Right cardiac atrium (tissue), 5 donors: Measurements from ENCODE around the gene THSD4. TPM values are rescaled to one million over a fixed set of nuclear protein-coding genes. Genes with fewer than 3 reads are reported as not detected.
A peak's percentile ranks its signal among the peaks of the same experiment; 100 is the strongest.
"Not testable (repeated sequence)": the region's sequence is repeated elsewhere in the genome, so short reads cannot be mapped to it uniquely, and the experiment has no call there.

Experiments used
- ATAC-seq, 2 donors: fragments of 200-7000 bp; cut with Tn5 transposase; one replicate each; pipeline versions ENCODE4 v1.8.0 to v1.9.1; 2020; ENCODE audit warnings: moderate library complexity in 2 of 2, mild to moderate bottlenecking in 1 of 2
- DNase-seq, 3 donors: peaks; one replicate each; pipeline ENCODE4 v3.0.0-alpha.2; 2020
- H3K27ac ChIP-seq: one replicate; pipeline ENCODE4 v1.5.1; 2013; ENCODE audit warnings: mild to moderate bottlenecking, low read length, control low read depth, moderate library complexity
- H3K27me3 ChIP-seq: one replicate; pipeline ENCODE4 v1.6.1; 2013; ENCODE audit not compliant: control insufficient read depth, insufficient read depth
- H3K4me1 ChIP-seq: one replicate; pipeline ENCODE4 v1.6.1; 2013; ENCODE audit warnings: low read length; ENCODE audit not compliant: control insufficient read depth, insufficient read depth
- H3K4me3 ChIP-seq: one replicate; pipeline ENCODE4 v1.5.1; 2013; ENCODE audit warnings: low read length, control low read depth
- H3K9me3 ChIP-seq: one replicate; pipeline ENCODE4 v1.6.1; 2013; ENCODE audit warnings: low read length; ENCODE audit not compliant: control insufficient read depth
- WGBS: extraction: QIAGEN DNeasy Blood & Tissue Kit; methylation state at CpG from one replicate; pipeline ENCODE4 v1.1.7; 2013; 5-methylcytosine and 5-hydroxymethylcytosine counted together
- intact Hi-C, 4 donors: fragments of 100-400 bp; cut with DNase I; formaldehyde crosslinking; loops; one replicate each; pipeline versions ENCODE4 v1.11.0 to v1.14.0; 2022 to 2023
- polyA plus RNA-seq: library from polyadenylated mRNA; stranded (reverse); fragments of 200-250 nt; gene quantifications from one replicate; pipeline ENCODE4 v1.2.3, GENCODE V29; 2013
- total RNA-seq, 4 donors: library from RNA; stranded (reverse); fragmentation: NEBNext Ultra II Directional; extraction: Animal tissue kit (Norgen Biotek cat#: 25700); gene quantifications; one replicate each; pipeline ENCODE4 v1.2.1, GENCODE V29; 2021
- donor health status: healthy with polysubstance abuse.
- donor health status: DM: no; HTN: yes; CAD: no.
- donor health status: DM: no; HTN: no; CAD: no.
- donor health status: DM: no; HTN: yes; CAD: no; lungs with severe emphysema.
- donor health status: DM: yes; HTN: yes; CAD: no.

THSD4 gene
- total and polyA plus RNA-seq, 5 donors = 40.5 to 93.8 (median 67.3) TPM

DNA sequence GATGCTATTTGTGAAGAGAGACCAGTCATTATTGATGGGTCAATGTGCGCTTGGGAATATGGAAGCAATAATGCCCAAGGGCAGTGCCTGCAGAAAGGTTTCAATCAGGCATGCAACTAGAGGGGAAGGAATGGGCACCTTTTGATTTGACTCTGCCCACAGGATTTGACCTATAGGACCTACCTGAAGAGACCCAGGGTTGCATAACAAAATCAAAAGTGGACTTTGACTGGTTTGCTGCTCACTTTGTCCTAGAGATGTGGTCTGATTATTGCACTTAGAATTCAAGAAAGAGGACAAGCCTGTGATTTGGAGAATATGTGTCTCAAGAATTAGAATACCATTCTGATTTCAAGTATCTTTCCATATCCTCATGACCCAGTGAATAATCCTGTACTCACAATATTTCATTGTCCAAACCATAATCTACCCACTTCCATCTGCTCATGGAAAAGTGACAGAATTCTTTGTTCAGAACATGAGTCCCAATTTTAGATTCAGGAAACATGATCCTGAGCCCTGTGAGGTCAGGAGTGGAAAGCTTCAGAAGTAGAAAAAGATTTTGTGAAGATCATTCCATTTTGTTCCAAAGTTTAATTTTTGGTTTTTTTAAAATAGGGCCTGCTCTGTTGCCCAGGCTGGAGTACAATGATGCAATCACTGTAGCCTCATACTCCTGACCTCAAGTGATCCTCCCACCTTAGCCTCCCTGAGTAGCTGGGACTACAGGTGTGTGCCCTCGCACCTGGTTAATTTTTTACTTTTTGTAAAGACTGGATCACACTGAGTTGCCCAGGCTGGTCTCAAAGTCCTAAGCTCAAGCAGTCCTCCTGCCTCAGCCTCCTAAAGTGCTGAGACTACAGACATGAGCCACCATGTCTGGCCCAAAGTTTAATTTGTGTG lies 543.8 kb downstream of the THSD4 start:
- H3K9me3 ChIP-seq = no peaks in the 10 kb centered on the region
- H3K4me1 ChIP-seq = no peaks in the 10 kb centered on the region
- intact Hi-C loops = loop anchor here in 2 of 4 donors (10.0 kb wide), 2 partner anchors 204 to 214 kb away; no protein-coding TSS in a partner anchor
- ATAC-seq = peak in 1 of 2 donors; percentile 28
- no peaks in the 10 kb centered on the region for H3K27me3 ChIP-seq
- H3K27ac ChIP-seq = no peak overlapping the region
- no peak for DNase-seq
- no peak overlapping the region for H3K4me3 ChIP-seq
- WGBS = 97% methylated on average over 2 of the region's 2 CpGs

- H3K4me1 ChIP-seq = no peaks in the 10 kb centered on the region
- no peak for DNase-seq
- no peak for ATAC-seq
- no peak overlapping the region for H3K27ac ChIP-seq
- H3K4me3 ChIP-seq = no peak overlapping the region
- no peaks in the 10 kb centered on the region for H3K27me3 ChIP-seq
- H3K9me3 ChIP-seq = no peaks in the 10 kb centered on the region
- intact Hi-C loops = loop anchor here in 2 of 4 donors (10.0 kb wide), 2 partner anchors 205 to 215 kb away; no protein-coding TSS in a partner anchor
- 66% methylated on average over 4 of the region's 4 CpGs for WGBS
These were observed 544.4 kb downstream of the THSD4 start for GRCh38 chr15:71659730-71660067.

DNA sequence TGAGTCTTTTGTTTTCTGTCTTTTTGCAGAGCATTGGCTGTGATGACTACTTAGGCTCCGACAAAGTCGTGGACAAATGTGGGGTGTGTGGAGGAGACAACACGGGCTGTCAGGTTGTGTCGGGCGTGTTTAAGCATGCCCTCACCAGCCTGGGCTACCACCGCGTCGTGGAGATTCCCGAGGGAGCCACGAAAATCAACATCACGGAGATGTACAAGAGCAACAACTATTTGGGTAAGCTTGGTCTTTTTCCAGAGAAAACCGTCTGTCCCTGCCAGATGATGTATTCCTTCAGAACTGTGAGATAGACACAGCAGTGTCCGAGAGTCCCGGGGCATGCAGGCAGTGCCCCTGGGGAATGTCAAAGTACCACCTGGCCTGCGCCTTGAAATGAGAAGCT lies 545.2 kb downstream of the THSD4 start:
- 55% methylated on average over 15 of the region's 15 CpGs for WGBS
- no peak for DNase-seq
- no peaks in the 10 kb centered on the region for H3K27me3 ChIP-seq
- H3K27ac ChIP-seq = no peak overlapping the region
- H3K9me3 ChIP-seq = no peaks in the 10 kb centered on the region
- ATAC-seq = peak in 1 of 2 donors; percentile 18
- no peaks in the 10 kb centered on the region for H3K4me1 ChIP-seq
- intact Hi-C loops = no loop called here
- H3K4me3 ChIP-seq = no peak overlapping the region

DNA sequence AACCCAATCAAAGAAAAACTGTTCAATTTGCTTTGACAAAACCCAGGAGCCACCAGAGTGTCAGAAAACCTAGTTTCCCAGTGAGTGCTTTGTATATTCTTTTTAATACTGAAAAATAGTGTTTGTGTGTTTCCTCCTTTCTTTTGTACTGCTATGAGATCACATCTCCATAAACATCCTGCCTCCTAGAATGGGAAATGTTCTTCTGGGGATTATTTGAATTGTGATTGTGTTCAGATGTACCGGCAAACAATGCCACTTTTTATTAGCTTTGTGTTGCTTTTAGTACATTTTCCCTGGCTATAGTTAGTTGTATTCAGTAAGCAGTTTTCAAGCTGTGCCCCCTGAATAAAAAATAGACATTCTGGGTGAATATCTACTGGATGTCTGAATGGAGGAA lies 547.0 kb downstream of the THSD4 start:
- WGBS = 58% methylated on average over 1 of the region's 1 CpG
- no peak overlapping the region for H3K27ac ChIP-seq

DNA sequence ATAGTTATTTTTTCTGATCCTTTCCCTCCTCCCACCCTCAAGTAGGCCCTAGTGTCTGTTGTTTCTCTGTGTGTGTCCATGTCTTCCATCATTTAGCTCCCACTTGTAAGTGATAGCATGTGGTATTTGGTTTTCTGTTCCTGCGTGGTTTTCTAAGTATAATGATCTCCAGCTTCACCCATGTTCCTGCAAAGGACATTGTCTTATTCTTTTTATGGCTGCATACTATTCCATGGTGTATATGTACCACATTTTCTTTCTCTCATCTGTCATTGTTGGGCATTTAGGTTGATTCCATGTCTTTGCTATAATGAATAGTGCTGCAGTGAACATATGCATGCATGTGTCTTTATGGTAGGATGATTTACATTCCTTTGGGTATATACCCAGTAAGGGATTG lies 549.4 kb downstream of the THSD4 start:
- ATAC-seq (no peak), DNase-seq (no peak)
- H3K27me3 ChIP-seq = no peaks in the 10 kb centered on the region
- 78% methylated on average over 1 of the region's 1 CpG for WGBS
- intact Hi-C loops = no loop called here
- H3K4me3 ChIP-seq = no peak overlapping the region
- H3K4me1 ChIP-seq = no peaks in the 10 kb centered on the region
- no peaks in the 10 kb centered on the region for H3K9me3 ChIP-seq
- no peak overlapping the region for H3K27ac ChIP-seq

More for the DNA sequence above, 547.0 kb downstream of the THSD4 start:
- DNase-seq (no peak), ATAC-seq (peak in 1 of 2 donors; percentile 20)
- Histone ChIP-seq H3K9me3 (no peaks in the 10 kb centered on the region), H3K4me1 (no peaks in the 10 kb centered on the region), H3K4me3 (no peak overlapping the region), H3K27me3 (no peaks in the 10 kb centered on the region)
- intact Hi-C loops = no loop called here

DNA sequence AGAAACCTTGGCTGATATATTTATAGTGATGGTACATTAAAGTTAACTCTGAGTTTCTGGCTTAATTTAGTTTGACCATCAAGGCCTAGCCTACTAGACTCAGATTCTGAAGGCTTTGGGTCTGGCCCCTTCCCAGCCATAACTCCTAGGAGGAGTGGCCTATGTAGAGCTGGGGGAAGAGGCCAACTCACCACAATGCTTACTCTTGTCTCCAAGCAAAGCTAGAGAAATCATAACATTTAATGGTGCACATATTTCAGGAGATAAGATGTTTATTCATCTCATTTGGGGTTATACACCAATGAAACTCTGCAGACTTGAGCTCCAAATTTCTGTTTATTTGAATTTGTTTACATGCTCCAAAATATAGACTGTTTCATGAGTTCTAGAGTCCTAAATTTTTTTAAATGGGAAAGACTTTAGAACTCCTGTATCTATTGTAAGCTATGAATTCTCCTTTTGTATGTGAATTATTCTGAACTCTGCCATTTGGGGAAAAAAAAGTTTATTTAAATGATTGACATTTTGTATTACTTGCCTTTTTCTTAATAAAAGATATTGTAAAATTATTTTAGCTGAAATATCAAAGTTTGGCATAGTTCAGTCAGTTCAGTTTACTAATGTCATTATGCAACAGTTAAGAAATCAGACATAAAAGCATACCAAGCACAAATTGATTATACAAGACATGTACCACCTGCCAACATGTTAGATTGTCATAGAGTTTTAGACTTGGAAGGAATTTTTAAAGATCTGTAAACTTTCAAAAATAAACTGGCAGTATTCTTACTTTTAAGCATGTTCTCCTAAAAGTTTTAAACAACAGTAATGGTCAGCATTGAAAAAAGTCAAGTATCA lies 551.7 kb downstream of the THSD4 start:
- intact Hi-C loops = no loop called here
- Histone ChIP-seq H3K4me1 (no peaks in the 10 kb centered on the region), H3K4me3 (no peak overlapping the region), H3K27me3 (no peaks in the 10 kb centered on the region), H3K9me3 (no peaks in the 10 kb centered on the region), H3K27ac (no peak overlapping the region)
- DNase-seq (no peak), ATAC-seq (no peak)

DNA sequence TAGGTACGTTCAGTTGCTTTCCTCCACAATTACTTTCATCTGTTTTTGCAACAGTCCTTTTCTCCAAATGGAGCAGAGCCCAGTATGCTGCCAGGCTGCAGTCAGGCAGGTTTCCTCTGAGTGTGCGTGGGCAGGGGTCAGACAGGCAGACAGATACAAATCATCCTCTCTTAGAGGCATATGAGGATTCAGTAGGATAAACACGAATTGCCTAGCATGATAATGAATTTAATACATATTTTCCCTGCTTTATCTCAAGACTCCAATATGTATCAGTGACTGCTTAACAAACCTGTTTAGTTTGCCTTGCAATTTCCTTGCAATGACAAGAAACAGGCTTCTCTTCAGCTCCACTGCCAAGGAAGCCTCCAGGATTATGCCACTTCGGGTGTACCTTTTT lies 554.4 kb downstream of the THSD4 start:
- DNase-seq = no peak
- 45% methylated on average over 4 of the region's 4 CpGs for WGBS
- intact Hi-C loops = no loop called here
- H3K27me3 ChIP-seq = no peaks in the 10 kb centered on the region
- H3K4me1 ChIP-seq = no peaks in the 10 kb centered on the region
- no peak overlapping the region for H3K4me3 ChIP-seq
- no peaks in the 10 kb centered on the region for H3K9me3 ChIP-seq
- ATAC-seq = no peak
- no peak overlapping the region for H3K27ac ChIP-seq

GRCh38 chr15:71670222-71670621 lies 555.0 kb downstream of the THSD4 start:
- H3K27ac ChIP-seq, DNase-seq, H3K4me3 ChIP-seq, ATAC-seq, H3K27me3 ChIP-seq, intact Hi-C loops, H3K4me1 ChIP-seq, H3K9me3 ChIP-seq: not testable (repeated sequence)
- 96% methylated on average over 3 of the region's 3 CpGs for WGBS

DNA sequence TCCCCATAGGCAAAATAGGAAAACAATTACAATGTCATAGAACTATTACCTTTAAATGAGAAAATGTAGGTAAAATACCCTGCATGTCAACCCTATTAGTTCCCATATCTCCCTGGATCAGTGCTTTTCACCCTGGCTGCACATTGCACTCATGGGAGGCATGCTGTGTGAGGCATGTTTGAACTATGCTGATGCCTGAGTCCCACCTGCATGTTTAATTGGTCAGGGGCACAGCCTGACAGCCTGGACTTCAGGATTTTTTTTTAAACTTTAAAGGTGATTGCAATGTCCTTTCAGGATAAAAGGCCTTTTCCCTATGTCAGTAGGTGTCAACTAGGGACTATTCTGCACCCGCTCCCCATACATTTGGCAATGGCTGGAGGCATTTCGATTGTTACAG lies 559.1 kb downstream of the THSD4 start:
- no peak overlapping the region for H3K27ac ChIP-seq
- H3K4me1 ChIP-seq = peaks cover 4% of the 10 kb centered on the region
- no peak for ATAC-seq
- H3K4me3 ChIP-seq = no peak overlapping the region
- DNase-seq = no peak
- H3K27me3 ChIP-seq = no peaks in the 10 kb centered on the region
- H3K9me3 ChIP-seq = no peaks in the 10 kb centered on the region
- 84% methylated on average over 2 of the region's 2 CpGs for WGBS
- intact Hi-C loops = no loop called here

- no peaks in the 10 kb centered on the region for H3K27me3 ChIP-seq
- WGBS = 41% methylated on average over 2 of the region's 2 CpGs
- H3K4me3 ChIP-seq = no peak overlapping the region
- no peaks in the 10 kb centered on the region for H3K9me3 ChIP-seq
- intact Hi-C loops = no loop called here
- no peak for ATAC-seq
- peak overlapping the region; percentile 51 for H3K27ac ChIP-seq
- no peak for DNase-seq
- peaks cover 8% of the 10 kb centered on the region for H3K4me1 ChIP-seq
These were observed 562.1 kb downstream of the THSD4 start for GRCh38 chr15:71677352-71677751.

- Histone ChIP-seq H3K4me3 (no peak overlapping the region), H3K27me3 (no peaks in the 10 kb centered on the region), H3K27ac (peak overlapping the region; percentile 51), H3K9me3 (no peaks in the 10 kb centered on the region), H3K4me1 (peaks cover 8% of the 10 kb centered on the region)
- intact Hi-C loops = no loop called here
- ATAC-seq = no peak
- 63% methylated on average over 5 of the region's 5 CpGs for WGBS
- DNase-seq = no peak
These were observed 562.5 kb downstream of the THSD4 start for GRCh38 chr15:71677766-71678165.
